Transverse colon (tissue), 4 donors: Measurements from ENCODE around the gene GALNT17. TPM values are rescaled to one million over a fixed set of nuclear protein-coding genes. Genes with fewer than 3 reads are reported as not detected.
A peak's percentile ranks its signal among the peaks of the same experiment; 100 is the strongest.

Experiments
- DNase-seq: peaks from one replicate; pipeline ENCODE4 v3.0.0-alpha.2; 2019
- H3K27ac ChIP-seq, 4 donors: fragments of 200-600 bp; sonication (generic); 2 replicates each; pipeline ENCODE4 v1.5.1; 2016 to 2018; ENCODE audit warnings: inconsistent platforms in 4 of 4
- H3K27me3 ChIP-seq: fragments of 200-600 bp; sonication (generic); 2 replicates; pipeline ENCODE4 v1.5.1; 2017; ENCODE audit warnings: inconsistent platforms
- H3K36me3 ChIP-seq, 4 donors: fragments of 200-600 bp; sonication (generic); 2 replicates each; pipeline ENCODE4 v1.5.1; 2017 to 2019; ENCODE audit warnings: inconsistent platforms in 4 of 4
- H3K4me1 ChIP-seq, 4 donors: fragments of 200-600 bp; sonication (generic); 2 replicates each; pipeline ENCODE4 v1.5.1; 2017 to 2020; ENCODE audit warnings: inconsistent platforms in 4 of 4
- H3K4me3 ChIP-seq, 4 donors: fragments of 200-600 bp; sonication (generic); 1 replicate in 1 of 4; 2 replicates in 3 of 4; pipeline versions ENCODE4 v1.5.1 to v1.6.1; 2017 to 2019; ENCODE audit warnings: inconsistent platforms in 4 of 4
- H3K9me3 ChIP-seq, 2 donors: fragments of 200-600 bp; sonication (generic); 2 replicates each; pipeline ENCODE4 v1.5.1; 2017 to 2019; ENCODE audit warnings: inconsistent platforms in 2 of 2
- EP300 ChIP-seq: sonication (generic); formaldehyde crosslinking; IDR thresholded peaks from one replicate; pipeline ENCODE4 v1.6.1; 2017; ENCODE audit warnings: antibody characterized with exemption, low read depth
- POLR2A ChIP-seq: fragments of 450-650 bp; IDR thresholded peaks from one replicate; pipeline ENCODE4 v1.6.1; 2016; ENCODE audit warnings: antibody characterized with exemption, mild to moderate bottlenecking, moderate library complexity
- POLR2AphosphoS5 ChIP-seq, 3 donors: sonication (generic); formaldehyde crosslinking; IDR thresholded peaks; one replicate each; pipeline ENCODE4 v1.6.1; 2016; ENCODE audit warnings: antibody characterized with exemption in 3 of 3
- WGBS, 2 donors: methylation state at CpG; one replicate each; pipeline ENCODE4 v1.1.5; 2018; ENCODE audit warnings: low coverage in 1 of 2; 5-methylcytosine and 5-hydroxymethylcytosine counted together
- in situ Hi-C, 4 donors: fragments of 200-750 bp; cut with MboI; loops; one replicate each; pipeline versions ENCODE4 v1.15.0 to v1.15.1; 2017; ENCODE audit warnings: low sequenced_read_pairs in 3 of 4, low pct_ligation_motif_present in 1 of 4, low pct_unique_long_range_greater_than_20kb in 1 of 4
- intact Hi-C: fragments of 100-400 bp; cut with DNase I; formaldehyde crosslinking; loops from one replicate; pipeline ENCODE4 v1.15.1; 2023; ENCODE audit warnings: low total_unique reads
- total RNA-seq, 4 donors: library from RNA; depleted of rRNA; stranded (reverse); fragments of >200 nt; gene quantifications; one replicate each; pipeline ENCODE4 v1.1.0, GENCODE V29; 2016
- TF ChIP-seq, protein P1 (sequence below), 5 experiments: fragments of 200-600 bp in 3 of 5; fragments of 450-650 bp in 2 of 5; sonication (generic) in 3 of 5; IDR thresholded peaks; 1 replicate in 2 of 5; 2 replicates in 3 of 5; pipeline ENCODE4 v1.5.1; 2016 to 2017; ENCODE audit warnings: antibody characterized with exemption in 5 of 5, inconsistent platforms in 3 of 5, mild to moderate bottlenecking in 2 of 5, moderate library complexity in 1 of 5

Gene GALNT17
- total RNA-seq, 4 donors from 2014 or later = 2.6 to 6.6 (median 5.7) TPM

DNA sequence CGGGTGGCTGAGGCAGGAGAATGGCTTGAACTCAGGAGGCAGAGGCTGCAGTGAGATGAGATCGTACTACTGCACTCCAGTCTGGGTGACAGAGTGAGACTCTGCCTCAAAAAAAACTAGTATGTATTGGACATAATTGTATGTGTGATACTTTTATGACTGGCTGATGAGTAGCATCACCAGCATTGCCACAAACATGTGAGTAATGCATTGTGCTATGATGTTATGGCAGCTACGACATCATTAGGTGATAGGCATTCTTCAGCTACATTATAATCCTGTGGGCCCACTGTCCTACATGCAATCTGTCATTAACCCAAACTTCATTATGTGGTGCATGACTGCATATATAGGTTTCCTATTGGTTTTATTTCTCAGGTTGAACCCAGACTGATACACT is 352.4 kb downstream of the GALNT17 start:
- DNase-seq = no peak
- no peaks in the 10 kb centered on the region for H3K4me1 ChIP-seq
- in situ Hi-C loops (no loop called here), intact Hi-C loops (no loop called here)
- no peaks in the 10 kb centered on the region for H3K27me3 ChIP-seq
- 89 to 100% methylated on average over 1 to 3 of the region's 3 CpGs for WGBS, 2 donors
- H3K9me3 ChIP-seq = peaks cover 0 to 5% of the 10 kb centered on the region in 2 donors
- no peaks in the 10 kb centered on the region for H3K36me3 ChIP-seq
- no peak for TF ChIP-seq POLR2AphosphoS5 (IDR thresholded peaks at IDR 0.05)
- TF ChIP-seq, protein P1, sequence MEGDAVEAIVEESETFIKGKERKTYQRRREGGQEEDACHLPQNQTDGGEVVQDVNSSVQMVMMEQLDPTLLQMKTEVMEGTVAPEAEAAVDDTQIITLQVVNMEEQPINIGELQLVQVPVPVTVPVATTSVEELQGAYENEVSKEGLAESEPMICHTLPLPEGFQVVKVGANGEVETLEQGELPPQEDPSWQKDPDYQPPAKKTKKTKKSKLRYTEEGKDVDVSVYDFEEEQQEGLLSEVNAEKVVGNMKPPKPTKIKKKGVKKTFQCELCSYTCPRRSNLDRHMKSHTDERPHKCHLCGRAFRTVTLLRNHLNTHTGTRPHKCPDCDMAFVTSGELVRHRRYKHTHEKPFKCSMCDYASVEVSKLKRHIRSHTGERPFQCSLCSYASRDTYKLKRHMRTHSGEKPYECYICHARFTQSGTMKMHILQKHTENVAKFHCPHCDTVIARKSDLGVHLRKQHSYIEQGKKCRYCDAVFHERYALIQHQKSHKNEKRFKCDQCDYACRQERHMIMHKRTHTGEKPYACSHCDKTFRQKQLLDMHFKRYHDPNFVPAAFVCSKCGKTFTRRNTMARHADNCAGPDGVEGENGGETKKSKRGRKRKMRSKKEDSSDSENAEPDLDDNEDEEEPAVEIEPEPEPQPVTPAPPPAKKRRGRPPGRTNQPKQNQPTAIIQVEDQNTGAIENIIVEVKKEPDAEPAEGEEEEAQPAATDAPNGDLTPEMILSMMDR (IDR thresholded peaks at IDR 0.05) = no peak
- TF ChIP-seq POLR2A = no peak
- no peak for TF ChIP-seq EP300
- H3K4me3 ChIP-seq = no peak overlapping the region
- no peak overlapping the region for H3K27ac ChIP-seq

DNA sequence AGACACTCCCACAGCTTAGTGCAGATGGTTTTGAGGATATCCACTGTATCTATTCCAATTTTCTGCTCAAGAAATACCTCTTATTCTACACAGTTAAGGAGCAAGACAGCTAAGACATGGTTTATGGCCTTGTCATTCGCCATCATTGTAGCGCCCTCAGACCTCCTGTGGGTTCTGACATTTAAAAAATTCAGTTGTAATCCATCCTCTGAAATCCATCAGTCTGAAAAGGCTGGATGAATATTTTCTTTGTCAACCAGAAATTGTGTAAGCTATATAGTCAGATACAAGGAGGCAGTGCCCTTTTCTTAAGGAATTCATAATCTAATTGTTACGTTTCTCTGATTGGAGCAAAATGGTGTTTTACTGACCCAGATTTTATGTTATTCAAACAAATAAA is 353.6 kb downstream of the GALNT17 start:
- Histone ChIP-seq H3K27ac (no peak overlapping the region), H3K4me3 (no peak overlapping the region), H3K36me3 (no peaks in the 10 kb centered on the region), H3K27me3 (no peaks in the 10 kb centered on the region), H3K4me1 (no peaks in the 10 kb centered on the region), H3K9me3 (peaks cover 0 to 3% of the 10 kb centered on the region in 2 donors)
- DNase-seq = no peak
- TF ChIP-seq, protein P1 (IDR thresholded peaks at IDR 0.05) = no peak
- TF ChIP-seq POLR2A (no peak), POLR2AphosphoS5 (IDR thresholded peaks at IDR 0.05) (no peak), EP300 (no peak)
- 85 to 100% methylated on average over 3 of the region's 3 CpGs for WGBS, 2 donors
- in situ Hi-C loops (no loop called here), intact Hi-C loops (no loop called here)

DNA sequence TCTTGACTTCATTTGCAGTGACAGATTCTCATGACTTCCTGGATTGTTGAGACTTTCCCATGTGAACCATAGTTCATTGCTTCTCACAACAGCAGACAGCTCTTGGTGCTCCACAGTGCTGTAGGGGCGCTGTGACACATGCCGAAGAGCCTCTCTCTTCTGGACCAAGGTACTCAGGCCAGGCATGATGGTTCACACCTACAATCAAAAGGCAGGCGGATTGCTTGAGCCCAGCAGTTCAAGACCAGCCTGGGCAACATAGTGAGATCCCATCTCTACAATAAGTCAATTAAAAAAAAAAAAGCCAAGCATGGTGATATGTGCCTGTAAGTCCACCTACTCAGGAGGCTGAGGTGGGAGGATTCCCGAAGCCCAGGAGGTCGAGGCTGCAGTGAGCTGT is 354.5 kb downstream of the GALNT17 start:
- no peak for TF ChIP-seq POLR2A
- TF ChIP-seq EP300 = no peak
- TF ChIP-seq, protein P1 (IDR thresholded peaks at IDR 0.05) = no peak
- no peak for TF ChIP-seq POLR2AphosphoS5 (IDR thresholded peaks at IDR 0.05)
- Histone ChIP-seq H3K27me3 (no peaks in the 10 kb centered on the region), H3K4me3 (no peak overlapping the region), H3K4me1 (no peaks in the 10 kb centered on the region), H3K9me3 (no peaks in the 10 kb centered on the region), H3K27ac (no peak overlapping the region), H3K36me3 (no peaks in the 10 kb centered on the region)
- 78% methylated on average over 4 to 5 of the region's 5 CpGs for WGBS, 2 donors
- intact Hi-C loops (no loop called here), in situ Hi-C loops (no loop called here)
- DNase-seq = no peak

DNA sequence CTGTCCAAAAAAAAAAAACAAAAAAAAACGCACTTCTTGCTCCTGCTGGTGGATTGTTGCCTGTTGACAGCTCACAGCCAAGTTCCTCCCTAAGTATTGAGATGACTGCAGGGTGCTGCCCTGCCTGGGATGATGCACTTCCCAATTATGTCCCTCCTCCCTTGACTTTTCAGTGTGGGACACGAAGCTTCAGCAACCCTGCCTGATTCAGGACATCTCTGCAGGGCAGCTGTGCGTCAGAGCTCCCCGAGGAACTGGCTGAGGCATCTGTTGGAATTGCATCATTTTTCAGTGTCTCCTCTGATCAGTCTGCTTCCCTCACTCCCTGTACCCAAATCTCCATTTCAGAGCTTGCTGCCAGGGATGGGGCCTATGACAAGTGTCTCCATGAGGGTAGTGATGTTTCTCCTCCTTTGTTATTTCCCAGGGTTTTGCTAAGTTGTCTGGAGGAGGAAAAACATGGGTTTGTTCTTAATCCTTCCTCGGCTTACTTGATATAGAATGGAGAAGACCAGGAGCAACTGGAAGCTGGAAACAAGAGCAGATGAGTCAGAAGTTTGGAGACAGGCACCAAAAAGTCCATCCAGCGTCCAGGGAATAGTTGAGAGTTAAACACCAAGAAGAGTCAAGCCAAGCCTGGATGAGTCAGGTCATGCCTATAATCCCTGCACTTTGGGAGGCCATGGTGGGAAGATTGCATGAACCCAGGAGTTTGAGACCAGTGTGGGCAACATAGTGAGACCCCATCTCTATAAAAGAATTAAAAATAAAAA is 355.1 kb downstream of the GALNT17 start:
- Histone ChIP-seq H3K36me3 (no peaks in the 10 kb centered on the region), H3K27me3 (no peaks in the 10 kb centered on the region), H3K4me1 (no peaks in the 10 kb centered on the region), H3K9me3 (no peaks in the 10 kb centered on the region), H3K4me3 (no peak overlapping the region), H3K27ac (peak overlapping the region in 1 of 4 donors; percentile 19)
- intact Hi-C loops (no loop called here), in situ Hi-C loops (no loop called here)
- peak; percentile 9 for DNase-seq
- TF ChIP-seq POLR2AphosphoS5 (IDR thresholded peaks at IDR 0.05) (no peak), POLR2A (no peak), EP300 (no peak)
- TF ChIP-seq, protein P1 (IDR thresholded peaks at IDR 0.05) = no peak
- WGBS, 2 donors = 54 to 57% methylated on average over 4 to 6 of the region's 6 CpGs
